Measurements from ENCODE around the gene AFG1L. TPM values are rescaled to one million over a fixed set of nuclear protein-coding genes. Genes with fewer than 3 reads are reported as not detected.

AFG1L gene
- total RNA-seq, 1 experiment from 2014 or later, result 4.9 TPM

- TF ChIP-seq, protein P1, sequence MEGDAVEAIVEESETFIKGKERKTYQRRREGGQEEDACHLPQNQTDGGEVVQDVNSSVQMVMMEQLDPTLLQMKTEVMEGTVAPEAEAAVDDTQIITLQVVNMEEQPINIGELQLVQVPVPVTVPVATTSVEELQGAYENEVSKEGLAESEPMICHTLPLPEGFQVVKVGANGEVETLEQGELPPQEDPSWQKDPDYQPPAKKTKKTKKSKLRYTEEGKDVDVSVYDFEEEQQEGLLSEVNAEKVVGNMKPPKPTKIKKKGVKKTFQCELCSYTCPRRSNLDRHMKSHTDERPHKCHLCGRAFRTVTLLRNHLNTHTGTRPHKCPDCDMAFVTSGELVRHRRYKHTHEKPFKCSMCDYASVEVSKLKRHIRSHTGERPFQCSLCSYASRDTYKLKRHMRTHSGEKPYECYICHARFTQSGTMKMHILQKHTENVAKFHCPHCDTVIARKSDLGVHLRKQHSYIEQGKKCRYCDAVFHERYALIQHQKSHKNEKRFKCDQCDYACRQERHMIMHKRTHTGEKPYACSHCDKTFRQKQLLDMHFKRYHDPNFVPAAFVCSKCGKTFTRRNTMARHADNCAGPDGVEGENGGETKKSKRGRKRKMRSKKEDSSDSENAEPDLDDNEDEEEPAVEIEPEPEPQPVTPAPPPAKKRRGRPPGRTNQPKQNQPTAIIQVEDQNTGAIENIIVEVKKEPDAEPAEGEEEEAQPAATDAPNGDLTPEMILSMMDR (IDR thresholded peaks at IDR 0.05 in 2 of 3, conservative IDR thresholded peaks at IDR 0.05 in 1 of 3; ENCODE audit: borderline replicate concordance in 1 of 3, insufficient read depth in 1 of 3, low read depth in 2 of 3, low read length in 2 of 3), result no peak
- TF ChIP-seq CEBPB (IDR thresholded peaks at IDR 0.05; ENCODE audit: low read depth) (no peak), ZNF274 (IDR thresholded peaks at IDR 0.05; ENCODE audit: low read depth, low read length) (no peak), MAX (IDR thresholded peaks at IDR 0.05) (no peak)
Measured at GRCh38 chr6:108432143-108432542, 137.3 kb downstream of the AFG1L start (continued).

DNA sequence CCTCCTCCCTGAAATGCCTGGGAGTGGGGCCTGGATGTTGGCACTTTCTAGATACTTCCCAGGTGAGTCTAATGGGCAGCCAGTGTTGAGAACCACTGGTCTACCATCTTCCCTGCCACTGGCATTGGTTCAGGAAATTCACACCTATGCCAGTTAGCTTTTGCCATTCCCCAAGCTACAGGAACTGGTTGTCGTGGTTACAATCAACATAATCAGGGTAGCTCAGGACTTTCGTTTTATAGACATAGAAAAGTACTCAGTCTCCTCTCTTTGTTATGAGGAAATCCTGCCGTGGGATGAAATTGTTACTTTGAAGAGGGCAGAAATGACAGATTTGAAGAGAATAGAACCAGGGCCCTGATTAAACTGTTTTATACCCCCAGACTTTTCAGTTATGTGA, 137.9 kb downstream of the AFG1L start:
- POLR2A ChIA-PET, result no interaction called here

More for the DNA sequence above, 137.9 kb downstream of the AFG1L start:
- Histone ChIP-seq H3K36me3 (ENCODE audit: control insufficient read depth in 1 of 2, insufficient read depth in 2 of 2, low read length in 2 of 2) (no peaks in the 10 kb centered on the region), H3K4me2 (ENCODE audit: low read length) (no peak overlapping the region), H3K27ac (ENCODE audit: low read depth, low read length) (no peak overlapping the region), H3K9ac (ENCODE audit: low read length) (no peak overlapping the region), H3K4me3 (replicated peaks in 1 of 2; ENCODE audit: low read depth in 1 of 2, low read length in 2 of 2) (no peak overlapping the region), H3K9me2 (ENCODE audit: insufficient read depth) (no peaks in the 10 kb centered on the region; the same call in 1 of the 2 replicates), H2AFZ (ENCODE audit: low read depth, low read length, poor library complexity, severe bottlenecking) (no peak overlapping the region), H3K27me3 (ENCODE audit: insufficient read depth, low read length) (no peaks in the 10 kb centered on the region), H3K9me3 (ENCODE audit: control insufficient read depth in 1 of 2, insufficient read depth in 1 of 2, low read depth in 1 of 2, low read length in 2 of 2) (no peaks in the 10 kb centered on the region), H3K4me1 (ENCODE audit: control insufficient read depth in 1 of 2, insufficient read depth in 2 of 2, low read length in 2 of 2) (no peaks in the 10 kb centered on the region), H4K20me1 (ENCODE audit: insufficient read depth) (no peaks in the 10 kb centered on the region), H3K79me2 (ENCODE audit: insufficient read depth, low read length) (no peaks in the 10 kb centered on the region)
- intact Hi-C loops (cut with micrococcal nuclease), result no loop called here
- no peak for TF ChIP-seq YY1 (IDR thresholded peaks at IDR 0.05; ENCODE audit: extremely low read depth, insufficient replicate concordance, low read depth, low read length)
- TF ChIP-seq ZNF274 (IDR thresholded peaks at IDR 0.05; ENCODE audit: low read depth, low read length), result no peak
- TF ChIP-seq EGR1 (IDR thresholded peaks at IDR 0.05; ENCODE audit: low read depth), result no peak
- no peak for TF ChIP-seq SIN3A (IDR thresholded peaks at IDR 0.05; ENCODE audit: low read depth)
- TF ChIP-seq CBX3 (IDR thresholded peaks at IDR 0.05; ENCODE audit: low read depth), result no peak
- DNase-seq (ENCODE audit: low read depth, low spot score) (no peak), ATAC-seq (no peak)
- ChIA-PET CTCF (no interaction called here), RAD21 (ENCODE audit: low non-redundant PET in 1 of 2, low total read pairs in 2 of 2, uncharacterized antibody in 2 of 2, unreplicated experiment in 2 of 2) (no interaction called here)
- no TSS peak for BruUV-seq (replicated peaks)

All from HCT116 (cell line).